PFSK-1 (cell line): ENCODE measurements around the gene CA12.

Experiments used
- FOXP2 ChIP-seq: optimal IDR thresholded peaks from 2 replicates; pipeline ENCODE3; 2011; ENCODE audit warnings: borderline replicate concordance, control low read depth, inconsistent platforms; ENCODE audit not compliant: insufficient read depth; ENCODE audit errors: extremely low read length, extremely low read depth
- POLR2AphosphoS5 ChIP-seq: IDR thresholded peaks from 2 replicates; pipeline ENCODE4 v1.6.1; 2012; ENCODE audit warnings: low read depth, mild to moderate bottlenecking, control low read depth, low read length, moderate library complexity
- SIN3A ChIP-seq: IDR thresholded peaks from 2 replicates; pipeline ENCODE4 v1.6.1; 2012; ENCODE audit warnings: mild to moderate bottlenecking, low read length, moderate library complexity, borderline replicate concordance; ENCODE audit not compliant: insufficient read depth
- TAF1 ChIP-seq: IDR thresholded peaks from 2 replicates; pipeline ENCODE4 v1.6.1; 2012; ENCODE audit warnings: low read length, control low read depth, borderline replicate concordance; ENCODE audit not compliant: insufficient read depth
- TF ChIP-seq, protein P1 (sequence below), 2 experiments: IDR thresholded peaks; 2 replicates each; pipeline versions ENCODE4 v1.6.1 to v1.8.0; 2011 to 2012; ENCODE audit warnings: low read depth in 2 of 2, low read length in 2 of 2, control low read depth in 1 of 2, inconsistent platforms in 1 of 2, mild to moderate bottlenecking in 1 of 2, moderate library complexity in 1 of 2; ENCODE audit not compliant: insufficient read depth in 1 of 2

DNA sequence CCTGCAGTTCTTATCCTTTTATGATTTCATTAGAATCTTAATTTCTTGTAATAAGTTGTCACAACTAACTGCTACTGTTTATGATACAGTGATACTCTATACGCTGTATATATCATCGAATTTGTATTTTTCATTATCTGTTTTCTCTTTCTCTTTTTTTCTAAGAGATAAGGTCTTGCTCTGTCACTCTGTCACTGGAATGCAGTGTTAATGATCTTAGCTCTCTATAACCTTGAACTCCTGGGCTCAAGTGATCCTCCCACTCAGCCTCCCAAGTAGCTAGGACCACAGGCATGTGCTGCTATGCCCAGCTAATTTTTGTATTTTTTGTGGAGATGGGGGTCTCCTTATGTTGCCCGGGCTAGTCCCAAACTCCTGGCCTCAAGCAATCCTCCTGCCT lies 89.4 kb downstream of the CA12 start:
- TF ChIP-seq POLR2AphosphoS5 (no peak), TAF1 (no peak), SIN3A (no peak), FOXP2 (no peak)
- TF ChIP-seq, protein P1, sequence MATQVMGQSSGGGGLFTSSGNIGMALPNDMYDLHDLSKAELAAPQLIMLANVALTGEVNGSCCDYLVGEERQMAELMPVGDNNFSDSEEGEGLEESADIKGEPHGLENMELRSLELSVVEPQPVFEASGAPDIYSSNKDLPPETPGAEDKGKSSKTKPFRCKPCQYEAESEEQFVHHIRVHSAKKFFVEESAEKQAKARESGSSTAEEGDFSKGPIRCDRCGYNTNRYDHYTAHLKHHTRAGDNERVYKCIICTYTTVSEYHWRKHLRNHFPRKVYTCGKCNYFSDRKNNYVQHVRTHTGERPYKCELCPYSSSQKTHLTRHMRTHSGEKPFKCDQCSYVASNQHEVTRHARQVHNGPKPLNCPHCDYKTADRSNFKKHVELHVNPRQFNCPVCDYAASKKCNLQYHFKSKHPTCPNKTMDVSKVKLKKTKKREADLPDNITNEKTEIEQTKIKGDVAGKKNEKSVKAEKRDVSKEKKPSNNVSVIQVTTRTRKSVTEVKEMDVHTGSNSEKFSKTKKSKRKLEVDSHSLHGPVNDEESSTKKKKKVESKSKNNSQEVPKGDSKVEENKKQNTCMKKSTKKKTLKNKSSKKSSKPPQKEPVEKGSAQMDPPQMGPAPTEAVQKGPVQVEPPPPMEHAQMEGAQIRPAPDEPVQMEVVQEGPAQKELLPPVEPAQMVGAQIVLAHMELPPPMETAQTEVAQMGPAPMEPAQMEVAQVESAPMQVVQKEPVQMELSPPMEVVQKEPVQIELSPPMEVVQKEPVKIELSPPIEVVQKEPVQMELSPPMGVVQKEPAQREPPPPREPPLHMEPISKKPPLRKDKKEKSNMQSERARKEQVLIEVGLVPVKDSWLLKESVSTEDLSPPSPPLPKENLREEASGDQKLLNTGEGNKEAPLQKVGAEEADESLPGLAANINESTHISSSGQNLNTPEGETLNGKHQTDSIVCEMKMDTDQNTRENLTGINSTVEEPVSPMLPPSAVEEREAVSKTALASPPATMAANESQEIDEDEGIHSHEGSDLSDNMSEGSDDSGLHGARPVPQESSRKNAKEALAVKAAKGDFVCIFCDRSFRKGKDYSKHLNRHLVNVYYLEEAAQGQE (IDR thresholded peaks at IDR 0.05; ENCODE audit: insufficient read depth in 1 of 2, low read depth in 2 of 2, low read length in 2 of 2) = no peak
